DOHH2 (cell line): Measurements from ENCODE around the gene SLC37A1.

Experiments used
- H3F3A ChIP-seq: fragments of 200-600 bp; sonication (generic), shearing (Covaris generic); 2 replicates; pipeline ENCODE4 v1.6.0; 2016; ENCODE audit warnings: antibody characterized with exemption, mild to moderate bottlenecking; ENCODE audit not compliant: control insufficient read depth, insufficient read depth
- H3K27ac ChIP-seq: fragments of 200-600 bp; sonication (generic); 2 replicates; pipeline ENCODE4 v1.5.1; 2014; ENCODE audit warnings: low read depth, mild to moderate bottlenecking, low read length, moderate library complexity
- H3K27me3 ChIP-seq: fragments of 200-600 bp; sonication (generic); 2 replicates; pipeline ENCODE4 v1.6.1; 2014; ENCODE audit warnings: mild to moderate bottlenecking, low read length, mixed read lengths; ENCODE audit not compliant: control insufficient read depth
- H3K36me3 ChIP-seq: fragments of 200-600 bp; sonication (generic); 2 replicates; pipeline ENCODE4 v1.6.1; 2014; ENCODE audit warnings: mild to moderate bottlenecking, low read length, moderate library complexity, mixed read lengths; ENCODE audit not compliant: control insufficient read depth
- H3K4me1 ChIP-seq: fragments of 200-600 bp; sonication (generic); 2 replicates; pipeline ENCODE4 v1.6.1; 2014; ENCODE audit warnings: mild to moderate bottlenecking, low read length, mixed read lengths; ENCODE audit not compliant: control insufficient read depth
- H3K4me2 ChIP-seq: fragments of 200-600 bp; sonication (generic); 2 replicates; pipeline ENCODE4 v1.6.0; 2014; ENCODE audit warnings: mild to moderate bottlenecking, low read length, moderate library complexity
- H3K4me3 ChIP-seq: fragments of 200-600 bp; sonication (generic); 2 replicates; pipeline ENCODE4 v1.5.1; 2014; ENCODE audit warnings: mild to moderate bottlenecking, low read length, mixed read lengths
- H3K79me2 ChIP-seq: fragments of 200-600 bp; sonication (generic); 2 replicates; pipeline ENCODE4 v1.6.1; 2014; ENCODE audit warnings: mild to moderate bottlenecking, low read length, mixed read lengths; ENCODE audit not compliant: control insufficient read depth
- H3K9me2 ChIP-seq: fragments of 200-600 bp; sonication (generic); replicated peaks from 2 replicates; pipeline ENCODE4 v1.6.1; 2014; ENCODE audit warnings: mild to moderate bottlenecking, low read length, mixed read lengths; ENCODE audit not compliant: control insufficient read depth
- H3K9me3 ChIP-seq: fragments of 200-600 bp; sonication (generic); 2 replicates; pipeline ENCODE4 v1.6.1; 2014; ENCODE audit warnings: antibody characterized with exemption, low read length, mixed read lengths; ENCODE audit not compliant: control insufficient read depth, insufficient read depth
- H4K20me1 ChIP-seq: fragments of 200-600 bp; sonication (generic); 2 replicates; pipeline ENCODE4 v1.6.0; 2014; ENCODE audit warnings: low read depth, mild to moderate bottlenecking, antibody characterized with exemption, low read length, moderate library complexity; ENCODE audit not compliant: control insufficient read depth, insufficient read depth
- EZH2phosphoT487 ChIP-seq: fragments of 200-600 bp; sonication (generic); IDR thresholded peaks from 2 replicates; pipeline ENCODE4 v1.6.1; 2017; ENCODE audit warnings: borderline replicate concordance, mild to moderate bottlenecking, antibody characterized with exemption, low read length, moderate library complexity, mixed read lengths
- TF ChIP-seq, protein P1 (sequence below): fragments of 200-600 bp; sonication (generic); IDR thresholded peaks from one replicate; pipeline ENCODE4 v1.5.1; 2014; ENCODE audit warnings: antibody characterized with exemption, mild to moderate bottlenecking, low read depth, low read length; ENCODE audit not compliant: poor library complexity, severe bottlenecking

Gene SLC37A1

DNA sequence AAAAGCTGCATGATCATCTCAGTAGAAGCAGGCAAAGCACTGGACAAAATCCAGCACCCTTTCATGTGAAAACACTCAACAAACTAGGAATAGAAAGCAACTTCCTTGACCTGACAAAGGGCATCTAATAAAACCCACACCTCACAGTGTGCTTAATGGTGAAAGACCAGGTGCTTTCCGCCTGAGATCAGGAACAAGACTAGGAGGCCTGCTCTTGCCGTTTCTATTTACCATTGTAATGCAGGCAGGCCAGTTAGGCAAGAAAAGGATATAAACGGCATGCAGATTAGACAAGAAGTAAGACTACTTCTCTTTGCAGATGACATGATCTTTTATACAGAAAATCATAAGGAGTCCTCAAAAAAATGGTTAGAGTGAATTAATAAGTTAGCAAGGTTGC, 37.2 kb downstream of the SLC37A1 start:
- no peak overlapping the region for H3K4me3 ChIP-seq
- peaks cover 28% of the 10 kb centered on the region for H3K36me3 ChIP-seq
- peaks cover 30% of the 10 kb centered on the region for H3K4me1 ChIP-seq
- H4K20me1 ChIP-seq: no peaks in the 10 kb centered on the region
- no peaks in the 10 kb centered on the region for H3K9me3 ChIP-seq
- no peaks in the 10 kb centered on the region for H3K79me2 ChIP-seq
- no peak overlapping the region for H3K4me2 ChIP-seq
- TF ChIP-seq, protein P1, sequence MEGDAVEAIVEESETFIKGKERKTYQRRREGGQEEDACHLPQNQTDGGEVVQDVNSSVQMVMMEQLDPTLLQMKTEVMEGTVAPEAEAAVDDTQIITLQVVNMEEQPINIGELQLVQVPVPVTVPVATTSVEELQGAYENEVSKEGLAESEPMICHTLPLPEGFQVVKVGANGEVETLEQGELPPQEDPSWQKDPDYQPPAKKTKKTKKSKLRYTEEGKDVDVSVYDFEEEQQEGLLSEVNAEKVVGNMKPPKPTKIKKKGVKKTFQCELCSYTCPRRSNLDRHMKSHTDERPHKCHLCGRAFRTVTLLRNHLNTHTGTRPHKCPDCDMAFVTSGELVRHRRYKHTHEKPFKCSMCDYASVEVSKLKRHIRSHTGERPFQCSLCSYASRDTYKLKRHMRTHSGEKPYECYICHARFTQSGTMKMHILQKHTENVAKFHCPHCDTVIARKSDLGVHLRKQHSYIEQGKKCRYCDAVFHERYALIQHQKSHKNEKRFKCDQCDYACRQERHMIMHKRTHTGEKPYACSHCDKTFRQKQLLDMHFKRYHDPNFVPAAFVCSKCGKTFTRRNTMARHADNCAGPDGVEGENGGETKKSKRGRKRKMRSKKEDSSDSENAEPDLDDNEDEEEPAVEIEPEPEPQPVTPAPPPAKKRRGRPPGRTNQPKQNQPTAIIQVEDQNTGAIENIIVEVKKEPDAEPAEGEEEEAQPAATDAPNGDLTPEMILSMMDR: no peak
- no peak for TF ChIP-seq EZH2phosphoT487
- no peaks in the 10 kb centered on the region for H3K9me2 ChIP-seq
- peaks cover 17% of the 10 kb centered on the region for H3F3A ChIP-seq
- H3K27ac ChIP-seq: no peak overlapping the region
- H3K27me3 ChIP-seq: no peaks in the 10 kb centered on the region

DNA sequence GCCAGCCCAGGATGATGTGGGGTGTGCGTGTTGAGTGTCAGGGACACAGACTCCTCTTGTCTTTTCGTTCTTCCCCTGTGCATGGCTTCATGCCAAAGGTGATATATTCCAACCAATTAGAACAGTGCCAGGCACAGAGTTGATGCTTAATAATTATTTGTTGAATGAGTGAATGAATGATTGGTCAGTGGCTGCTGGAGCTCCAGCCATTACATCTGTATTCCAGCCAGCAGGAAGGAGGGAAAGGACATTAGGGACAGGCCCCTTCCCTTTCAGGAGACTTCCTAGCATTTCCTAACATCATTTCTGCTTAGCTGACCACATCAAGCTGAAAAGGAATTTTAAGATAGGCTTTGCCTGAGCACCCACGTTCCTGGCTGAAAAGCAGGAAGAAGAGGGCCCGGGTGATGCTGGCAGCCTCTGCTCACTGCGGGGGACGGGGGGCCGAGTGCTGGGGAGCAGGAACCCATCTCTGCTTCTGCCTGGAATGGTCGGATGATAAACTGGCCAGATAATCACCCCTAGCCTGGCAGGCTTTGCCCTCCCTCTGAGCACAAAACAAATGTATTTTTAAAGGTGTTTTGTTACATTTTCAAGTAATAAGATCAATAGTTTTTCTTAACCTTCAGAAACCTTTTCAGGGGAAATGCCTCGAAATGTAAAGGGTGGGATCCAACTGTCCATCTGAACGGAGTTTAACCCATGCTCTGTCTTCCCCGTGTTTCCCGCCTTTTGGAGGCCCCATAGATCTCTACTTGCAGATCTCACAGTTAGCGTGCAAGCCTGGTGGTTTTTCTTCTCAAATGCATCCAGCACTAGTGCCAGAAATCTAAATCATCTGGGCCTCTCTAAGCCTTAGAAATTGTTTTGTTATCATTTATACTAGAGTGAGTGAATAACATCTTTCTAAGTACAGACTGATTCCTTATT, 39.0 kb downstream of the SLC37A1 start:
- H3F3A ChIP-seq: peaks cover 17% of the 10 kb centered on the region
- H3K9me2 ChIP-seq: no peaks in the 10 kb centered on the region
- H3K36me3 ChIP-seq: peaks cover 33% of the 10 kb centered on the region
- peaks cover 48% of the 10 kb centered on the region for H3K4me1 ChIP-seq
- no peak for TF ChIP-seq EZH2phosphoT487
- TF ChIP-seq, protein P1: no peak
- H4K20me1 ChIP-seq: no peaks in the 10 kb centered on the region
- H3K4me2 ChIP-seq: peak overlapping the region; percentile 35; the same call in 1 of the 2 replicates
- no peaks in the 10 kb centered on the region for H3K27me3 ChIP-seq
- H3K4me3 ChIP-seq: no peak overlapping the region
- H3K27ac ChIP-seq: no peak overlapping the region
- no peaks in the 10 kb centered on the region for H3K9me3 ChIP-seq
- no peaks in the 10 kb centered on the region for H3K79me2 ChIP-seq

DNA sequence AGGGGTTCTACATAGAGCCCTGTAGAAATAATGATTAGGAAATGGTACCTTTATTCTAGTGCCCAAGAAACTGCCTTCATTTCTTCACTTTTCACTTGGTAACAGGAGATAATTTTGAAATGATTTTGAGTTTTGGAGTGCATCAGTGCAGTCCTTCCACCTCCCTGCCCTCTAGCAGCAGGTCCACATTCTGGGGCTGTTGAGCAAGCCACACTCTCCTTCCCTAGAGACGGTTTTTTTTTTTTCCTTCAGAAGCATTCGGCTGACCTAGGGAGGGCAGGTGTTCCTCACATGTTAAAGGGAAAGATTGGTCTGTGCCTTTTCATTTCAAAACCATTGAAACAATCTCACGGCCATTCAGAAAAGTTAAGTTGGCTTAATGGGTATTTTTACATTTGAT, 39.8 kb downstream of the SLC37A1 start:
- TF ChIP-seq, protein P1: no peak
- Histone ChIP-seq H3K9me3 (no peaks in the 10 kb centered on the region), H4K20me1 (no peaks in the 10 kb centered on the region), H3K4me3 (no peak overlapping the region), H3K4me2 (peak overlapping the region; percentile 35), H3K4me1 (peaks cover 56% of the 10 kb centered on the region), H3K36me3 (peaks cover 38% of the 10 kb centered on the region), H3K27ac (0 out of 2 replicates have a peak overlapping the region, but pooled peaks have one; percentile 10), H3K9me2 (no peaks in the 10 kb centered on the region), H3K79me2 (peaks cover 7% of the 10 kb centered on the region), H3F3A (peaks cover 17% of the 10 kb centered on the region), H3K27me3 (no peaks in the 10 kb centered on the region)
